NCI-H2227 treated with DMSO at 0.1 percent for 48 hours (cell line): ENCODE measurements around the gene OSCP1.
A peak's percentile ranks its signal among the peaks of the same experiment; 100 is the strongest.

Experiments
- DNase-seq: peaks from one replicate; lab custom pipeline; 2025; lab: John Stamatoyannopoulos, UW

OSCP1 gene

DNA sequence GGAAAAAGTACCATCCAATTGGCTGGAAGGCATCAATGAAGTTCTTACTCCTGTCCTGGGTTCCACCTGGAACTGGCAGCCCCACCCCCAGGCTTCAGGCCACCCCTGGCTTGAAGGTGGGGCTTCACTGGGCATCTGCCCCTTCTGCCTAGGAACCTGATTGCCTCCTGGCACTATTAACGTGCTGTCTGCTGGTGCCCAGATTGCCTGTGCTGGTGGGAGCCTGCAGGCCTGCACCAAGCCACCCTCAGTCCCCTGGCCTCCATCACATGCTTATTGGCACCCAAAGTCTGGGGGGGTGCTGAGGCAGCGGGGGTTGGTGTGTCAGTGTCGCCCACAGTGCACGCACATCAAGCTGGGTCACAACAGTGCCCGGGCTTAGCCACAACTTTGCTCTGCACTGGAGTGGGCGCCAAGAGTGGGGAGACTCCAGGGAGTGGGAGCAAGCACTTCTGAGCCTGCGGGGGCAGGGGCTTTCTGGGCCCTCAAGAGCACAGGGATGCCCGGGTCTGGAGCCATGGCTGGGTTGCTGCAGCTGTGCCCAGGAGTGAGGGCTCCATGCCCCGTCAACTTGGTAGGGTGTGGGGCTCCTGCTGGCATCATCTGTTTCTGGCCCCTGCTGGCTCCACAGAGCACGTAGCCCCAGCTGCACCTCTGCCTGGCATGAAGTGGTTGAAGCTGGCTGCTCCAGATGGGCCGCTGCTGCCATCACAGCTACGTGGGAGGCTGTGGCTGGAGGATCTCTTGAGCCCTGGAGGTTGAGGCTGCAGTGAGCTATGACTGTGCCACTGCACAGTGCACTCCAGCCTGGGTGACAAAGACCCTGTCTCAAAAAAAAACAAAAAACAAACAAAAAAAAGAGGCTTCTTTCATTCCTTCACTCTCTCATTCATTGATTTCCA, 48.4 kb downstream of the OSCP1 start:
- DNase-seq, result no peak

- no peak for DNase-seq
Observed at GRCh38 chr1:36400825-36401601, 49.2 kb downstream of the OSCP1 start.

DNA sequence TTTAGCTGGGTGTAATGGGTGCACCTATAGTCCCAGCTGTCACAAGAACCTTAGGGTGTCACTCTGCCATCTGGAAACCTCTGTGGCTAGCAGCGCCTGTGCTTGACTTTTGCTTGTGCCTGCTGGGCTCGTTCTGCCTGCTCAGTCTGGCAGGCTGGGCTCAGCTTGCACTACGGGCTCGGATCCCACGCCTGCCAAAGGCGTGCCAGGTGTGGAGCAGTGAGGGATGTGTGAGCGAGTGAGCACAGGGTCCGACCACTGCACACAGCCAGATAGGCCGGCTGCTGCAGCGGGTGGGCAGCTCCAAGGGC, 49.8 kb downstream of the OSCP1 start:
- no peak for DNase-seq

DNA sequence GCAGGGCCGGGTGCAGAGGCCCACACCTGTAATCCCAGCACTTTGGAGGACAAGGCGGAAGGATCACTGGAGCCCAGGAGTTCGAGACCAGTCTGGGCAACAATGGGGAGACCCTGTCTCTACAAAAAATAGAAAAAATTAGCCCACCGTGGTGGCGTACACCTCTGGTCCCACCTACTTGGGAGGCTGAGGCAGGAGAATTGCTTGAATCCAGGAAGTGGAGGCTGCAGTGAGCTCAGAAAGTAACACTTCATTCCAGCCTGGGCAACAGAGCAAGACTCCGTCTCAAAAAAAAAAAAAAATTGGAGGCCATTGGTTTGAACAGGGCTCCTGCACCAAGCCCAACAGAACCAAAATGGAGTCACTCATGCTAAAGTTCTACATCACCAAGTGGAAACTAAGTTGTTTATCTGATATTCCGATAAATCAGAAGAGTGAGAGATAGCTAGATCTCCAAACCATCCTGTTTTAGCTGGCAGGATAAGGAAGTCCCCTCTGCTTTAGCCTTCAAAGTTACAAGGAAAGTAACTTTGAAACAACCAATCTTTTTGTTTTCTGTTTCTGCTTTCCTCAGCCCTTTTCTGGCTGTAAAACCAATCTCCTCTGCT, 51.8 kb downstream of the OSCP1 start:
- DNase-seq, result no peak

GRCh38 chr1:36397378-36398230, 52.6 kb downstream of the OSCP1 start, which contains the start of gene LSM10:
Gene LSM10 (minus strand): TSS chr1:36397908. CDS start chr1:36394129, 3,779 bp downstream.
- peak; percentile 85 for DNase-seq

- no peak for DNase-seq
Observed at GRCh38 chr1:36397083-36397377, 53.2 kb downstream of the OSCP1 start.

DNA sequence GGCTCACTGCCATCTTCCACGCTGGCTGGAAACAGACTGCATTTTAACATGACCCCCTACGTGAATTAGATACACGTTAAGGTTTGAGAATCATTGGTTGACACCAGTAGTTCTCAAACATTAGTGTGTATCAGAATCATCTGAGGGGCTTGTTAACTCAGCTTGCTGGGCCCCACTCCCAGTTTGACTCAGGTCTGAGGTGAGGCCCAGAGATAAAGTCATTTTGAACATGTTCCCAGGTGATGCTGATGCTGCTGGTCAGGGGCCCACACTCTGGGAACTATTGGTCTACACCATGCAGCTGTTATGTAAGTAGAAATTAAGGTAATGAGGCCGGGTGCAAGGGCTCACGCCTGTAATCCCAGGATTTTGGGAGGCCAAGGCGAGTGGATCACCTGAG, 53.9 kb downstream of the OSCP1 start:
- no peak for DNase-seq

DNA sequence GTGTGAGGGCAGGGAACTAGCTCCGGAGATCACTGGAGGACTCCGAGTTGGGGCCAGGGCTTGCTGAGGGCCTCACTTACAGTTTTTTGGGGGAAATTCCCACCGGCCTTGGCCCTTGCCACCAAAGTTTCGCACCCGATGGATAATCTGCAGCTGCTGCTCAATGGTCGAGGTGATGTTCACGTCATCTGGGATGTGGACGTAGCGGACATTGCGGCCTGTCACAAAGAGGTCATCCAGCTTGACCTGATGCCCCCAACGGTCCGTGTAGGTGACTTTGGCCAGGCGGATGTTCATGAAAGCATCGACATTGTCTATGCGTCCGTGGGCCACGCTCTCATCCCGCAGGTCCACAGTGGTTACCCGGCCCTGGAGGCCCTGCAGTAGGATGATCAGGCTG, 56.6 kb downstream of the OSCP1 start:
- no peak for DNase-seq

GRCh38 chr1:36392836-36393235, 57.4 kb downstream of the OSCP1 start:
- DNase-seq, result no peak

GRCh38 chr1:36391271-36391670, 59.0 kb downstream of the OSCP1 start:
- no peak for DNase-seq

- DNase-seq, result no peak
Observed at GRCh38 chr1:36390411-36390810, 59.8 kb downstream of the OSCP1 start.

DNA sequence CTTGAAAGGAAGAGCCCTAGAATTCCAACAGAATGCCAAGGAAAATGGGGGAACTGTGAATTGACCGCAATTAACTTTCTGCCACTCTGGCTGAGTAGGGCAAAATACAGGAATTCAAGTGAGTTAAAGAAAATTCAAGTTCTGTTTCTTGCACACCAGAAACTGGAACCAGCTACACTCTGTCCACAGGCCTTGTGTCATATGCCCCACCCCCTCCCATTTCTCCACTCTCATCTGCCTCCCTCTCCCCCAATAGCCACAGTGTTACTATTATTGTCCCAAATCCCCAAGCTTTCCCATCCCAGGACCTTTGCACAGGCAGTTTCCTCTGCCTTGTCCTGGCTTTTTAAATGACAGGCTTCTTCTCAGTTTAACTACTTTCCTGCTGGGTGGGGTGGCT, 60.3 kb downstream of the OSCP1 start:
- no peak for DNase-seq

- DNase-seq, result no peak
Observed at GRCh38 chr1:36389261-36389660, 61.0 kb downstream of the OSCP1 start.

GRCh38 chr1:36387141-36387949, 62.9 kb downstream of the OSCP1 start:
- DNase-seq, result peak; percentile 24

DNA sequence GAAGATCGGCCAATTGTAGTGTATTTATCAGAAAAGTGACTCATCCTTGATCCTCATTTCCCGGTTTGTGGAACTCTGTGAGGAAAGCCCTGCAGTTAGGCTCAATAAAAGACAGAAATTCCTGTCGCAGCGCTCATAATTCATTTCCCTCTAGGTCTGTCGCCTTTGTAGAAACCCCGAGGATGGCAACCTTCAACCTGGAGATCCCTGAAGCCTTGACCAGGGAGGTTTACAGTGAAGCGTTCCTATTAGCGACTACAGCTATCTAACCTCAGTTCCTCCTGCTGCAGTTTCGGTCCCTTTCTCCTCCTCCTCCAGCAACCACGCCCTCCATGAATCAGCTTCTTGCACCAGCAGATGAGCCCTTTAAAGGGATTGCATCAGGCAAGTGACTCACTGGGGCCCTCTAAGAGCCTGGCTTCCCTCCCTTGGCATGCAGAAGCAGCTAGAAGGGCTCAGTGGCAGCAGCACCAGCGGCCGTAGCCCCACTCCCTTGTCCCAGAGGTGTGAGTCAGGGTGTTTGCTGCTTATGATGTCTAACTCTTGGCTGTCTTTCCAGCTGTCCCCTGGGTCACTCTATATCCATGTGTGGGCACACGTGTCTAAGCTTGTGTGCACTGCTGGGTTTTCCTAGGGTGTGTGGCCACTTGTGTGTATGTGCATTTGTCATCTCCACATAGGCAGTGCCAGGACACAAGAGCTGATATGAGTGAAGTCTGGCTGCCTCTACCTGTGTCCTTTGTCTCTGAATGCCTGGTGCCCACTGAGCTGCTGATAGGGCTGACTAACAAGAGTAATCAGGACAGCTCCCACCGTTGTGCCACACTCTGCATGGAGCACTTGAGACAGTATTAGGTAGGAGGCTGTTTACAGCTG, 63.7 kb downstream of the OSCP1 start:
- peak; percentile 79 for DNase-seq

- DNase-seq, result peak; percentile 99
Observed at GRCh38 chr1:36385410-36386264, 64.6 kb downstream of the OSCP1 start, which contains the start of gene STK40. Gene STK40 (minus strand): TSS chr1:36385924. CDS start chr1:36361332, 24,592 bp downstream.

DNA sequence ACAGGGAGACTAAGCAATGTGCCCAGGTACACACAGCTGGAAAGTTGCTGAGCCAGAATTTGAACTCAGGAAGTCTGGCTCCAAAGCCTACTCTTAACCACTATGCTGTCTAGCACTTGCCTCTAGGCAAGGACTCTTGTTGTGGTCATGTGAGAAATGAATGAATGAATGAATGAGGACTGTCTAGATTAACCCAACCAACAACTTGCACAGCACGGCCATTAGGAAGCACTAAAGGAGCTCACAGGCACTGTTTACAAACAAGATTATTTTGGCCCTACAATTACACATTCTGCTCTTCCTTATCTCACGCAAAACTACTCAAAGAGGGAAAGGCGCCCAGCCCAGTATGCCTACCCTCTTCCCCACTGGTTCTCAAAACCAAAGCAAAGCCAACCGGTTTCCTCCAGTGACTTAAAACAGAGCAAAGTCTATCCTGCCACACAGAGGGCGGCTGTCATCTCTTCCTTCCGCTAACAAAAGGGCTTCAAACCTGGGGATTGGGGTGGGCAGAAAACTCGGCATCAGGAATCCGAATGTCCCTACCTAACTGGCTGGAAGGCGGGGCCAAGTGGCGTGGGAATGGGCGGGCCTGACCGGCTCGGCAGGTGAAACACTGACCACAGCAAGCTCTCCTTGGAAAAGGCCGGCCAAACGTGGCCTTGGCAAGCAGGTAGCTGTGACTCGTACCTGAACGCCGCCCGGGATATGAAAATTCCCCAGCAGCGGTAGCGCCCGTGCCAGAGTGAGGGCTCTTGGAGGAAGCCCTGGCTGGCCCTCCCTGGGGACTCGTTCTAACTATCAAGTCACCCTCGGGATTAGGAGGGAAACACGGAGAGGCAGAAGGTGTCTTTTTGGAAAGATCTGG, 65.5 kb downstream of the OSCP1 start:
- DNase-seq, result peak; percentile 20

- no peak for DNase-seq
Observed at GRCh38 chr1:36383240-36383639, 67.0 kb downstream of the OSCP1 start.
